CD4-positive, alpha-beta T cell treated with Interleukin-6 for 4 hours (primary cell): Measurements from ENCODE around the gene TMEM255A.

Experiments
- DNase-seq: peaks from one replicate; pipeline ENCODE4 v3.0.0-alpha.2; 2020; ENCODE audit warnings: mixed read lengths

The TMEM255A gene

GRCh38 chrX:120306630-120307029, 4.6 kb downstream of the TMEM255A start:
- DNase-seq: no peak

GRCh38 chrX:120305531-120306141, 5.6 kb downstream of the TMEM255A start:
- no peak for DNase-seq

DNA sequence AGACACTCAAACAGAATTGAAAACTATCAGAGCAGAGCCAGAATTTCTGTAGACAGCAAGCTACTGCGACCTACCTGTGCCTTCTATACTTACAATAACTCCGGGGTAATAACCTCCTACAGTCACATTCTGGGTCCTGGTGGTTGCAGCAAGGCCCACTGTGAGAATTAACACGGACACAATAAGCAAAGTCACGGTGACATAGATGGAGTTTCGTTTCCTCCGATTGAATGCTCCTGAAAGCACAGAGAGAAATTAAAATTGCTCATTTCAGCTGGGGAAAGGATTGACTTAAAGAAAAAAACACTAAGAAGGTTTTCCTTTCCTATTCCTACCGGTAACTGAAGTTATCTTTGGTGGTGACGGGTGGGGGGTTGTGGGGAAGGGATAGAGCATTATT, 7.0 kb downstream of the TMEM255A start:
- no peak for DNase-seq

DNA sequence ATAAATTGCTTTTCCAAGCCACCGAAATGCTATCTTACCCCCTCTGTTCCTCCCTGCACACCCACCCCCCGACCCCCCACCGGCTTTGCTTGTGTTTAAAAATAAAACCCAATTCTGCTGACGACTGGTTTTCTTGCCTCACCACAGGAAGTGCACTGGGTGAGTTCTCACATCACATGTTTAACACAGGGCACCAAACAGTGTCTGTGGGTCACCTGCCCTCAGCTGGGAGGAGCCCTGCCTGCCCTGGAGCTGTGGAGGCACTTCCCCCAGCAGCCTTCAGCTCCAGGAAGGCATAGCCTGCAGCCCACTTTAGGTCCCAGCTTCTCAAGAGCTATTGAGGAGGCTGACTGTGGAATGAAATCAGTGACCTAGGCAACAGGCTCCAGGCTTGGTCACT, 8.8 kb downstream of the TMEM255A start:
- DNase-seq: peak; percentile 47

- no peak for DNase-seq
Measured at GRCh38 chrX:120301960-120302359, 9.3 kb downstream of the TMEM255A start.

- DNase-seq: no peak
Measured at GRCh38 chrX:120301497-120301896, 9.8 kb downstream of the TMEM255A start.

GRCh38 chrX:120299928-120300327, 11.3 kb downstream of the TMEM255A start:
- DNase-seq: no peak

DNA sequence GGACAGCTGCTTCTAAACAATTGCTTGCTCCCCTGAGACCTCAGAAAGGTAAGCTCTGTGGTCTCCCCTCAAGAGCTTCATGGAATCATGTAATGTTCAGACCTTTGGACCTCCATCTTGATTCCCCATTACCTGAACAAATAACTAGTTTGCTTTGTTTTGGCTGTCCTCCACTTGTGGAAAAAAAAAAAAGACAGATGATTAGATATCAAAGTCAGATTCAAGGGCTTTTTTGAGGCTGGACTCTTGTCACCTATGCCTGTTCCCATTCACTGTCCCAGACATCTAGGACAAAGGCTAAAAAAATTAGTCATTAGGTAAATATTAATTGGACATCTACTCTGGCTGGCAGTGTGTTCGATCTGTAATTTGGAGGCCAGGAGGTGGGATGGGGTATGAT, 13.3 kb downstream of the TMEM255A start:
- DNase-seq: no peak

- no peak for DNase-seq
Measured at GRCh38 chrX:120294651-120295050, 16.6 kb downstream of the TMEM255A start.

DNA sequence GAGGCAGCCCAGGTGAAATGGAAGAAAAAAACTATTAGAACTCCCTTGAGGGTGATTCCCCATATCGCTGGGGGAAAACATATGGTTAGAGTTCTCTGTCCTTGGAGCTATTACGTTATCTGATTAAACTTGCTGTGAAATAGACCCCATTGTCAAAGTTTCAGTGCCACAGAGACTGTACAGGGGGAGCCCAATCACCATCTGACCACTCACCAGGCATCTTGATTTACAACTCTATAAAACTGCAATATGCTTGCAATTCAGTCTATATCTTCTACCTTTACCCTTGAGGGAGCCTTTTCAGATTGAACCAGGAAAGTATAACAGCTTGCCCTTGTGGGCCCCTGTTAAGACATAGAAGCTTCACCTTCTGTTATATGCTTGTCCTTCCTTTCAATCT, 18.2 kb downstream of the TMEM255A start:
- no peak for DNase-seq

DNA sequence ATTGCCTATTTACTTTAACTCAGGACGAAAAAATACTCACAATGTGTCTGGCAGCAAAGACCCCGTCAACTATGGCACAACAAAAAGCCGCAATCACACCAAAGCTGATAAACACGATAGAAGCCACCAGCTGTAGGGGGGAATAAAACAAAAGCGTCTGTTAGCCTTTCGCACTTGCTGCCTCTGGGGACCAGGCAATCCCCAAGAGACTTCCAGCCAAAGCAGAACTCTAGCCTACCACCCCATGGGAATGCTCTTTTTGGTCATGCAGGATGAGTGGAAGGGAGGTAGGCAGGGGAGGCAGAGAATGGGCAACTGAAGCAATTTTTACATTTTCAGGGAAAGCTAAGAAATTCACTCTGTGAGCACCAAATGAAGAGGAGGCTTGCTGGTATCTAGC, 20.1 kb downstream of the TMEM255A start:
- DNase-seq: no peak

DNA sequence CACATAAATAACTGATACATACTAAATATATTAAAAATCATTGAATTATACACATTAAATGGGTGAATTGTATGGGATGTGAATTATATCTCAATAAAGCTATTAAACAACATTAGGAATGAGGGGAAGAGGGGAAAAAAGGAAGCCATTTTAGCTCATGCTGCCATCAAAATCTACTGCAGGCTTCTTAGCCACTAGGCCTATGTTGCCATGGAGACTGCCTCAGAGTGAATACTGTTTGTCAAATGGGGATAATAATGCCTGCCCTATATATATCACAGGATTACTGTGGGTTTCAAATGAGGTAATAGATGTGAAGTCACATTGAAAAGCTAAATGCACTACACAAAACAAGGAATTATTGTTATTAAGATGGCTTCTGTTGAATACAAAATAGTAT, 21.2 kb downstream of the TMEM255A start:
- no peak for DNase-seq

DNA sequence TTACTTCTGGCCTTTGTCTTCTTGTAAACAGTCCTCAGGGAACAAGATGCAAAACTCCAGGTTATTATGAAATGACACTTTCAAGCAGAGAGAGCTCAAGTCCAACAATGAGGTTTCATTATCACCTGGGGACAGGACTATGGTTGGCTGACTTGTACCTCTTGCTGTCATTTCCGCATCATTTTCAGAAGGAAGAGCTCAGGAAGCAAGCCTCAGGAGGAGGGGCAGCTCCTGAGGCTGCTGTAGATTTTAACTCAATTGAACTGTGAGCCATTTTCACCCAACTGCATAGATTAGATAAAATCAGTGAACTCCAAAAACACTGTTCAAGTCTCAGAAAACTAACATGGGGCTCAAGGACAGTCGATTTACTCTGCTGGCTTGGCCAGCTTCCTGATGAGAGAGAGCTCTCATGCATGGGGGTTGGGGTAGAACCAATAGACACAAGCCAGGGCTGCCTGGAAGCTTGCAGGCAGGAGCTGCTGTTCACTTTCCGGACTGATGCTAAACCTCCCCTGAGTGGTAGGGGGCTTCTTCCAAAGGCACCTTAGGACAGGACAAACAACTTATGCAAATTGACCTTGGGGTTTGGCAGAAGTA, 23.6 kb downstream of the TMEM255A start:
- no peak for DNase-seq

DNA sequence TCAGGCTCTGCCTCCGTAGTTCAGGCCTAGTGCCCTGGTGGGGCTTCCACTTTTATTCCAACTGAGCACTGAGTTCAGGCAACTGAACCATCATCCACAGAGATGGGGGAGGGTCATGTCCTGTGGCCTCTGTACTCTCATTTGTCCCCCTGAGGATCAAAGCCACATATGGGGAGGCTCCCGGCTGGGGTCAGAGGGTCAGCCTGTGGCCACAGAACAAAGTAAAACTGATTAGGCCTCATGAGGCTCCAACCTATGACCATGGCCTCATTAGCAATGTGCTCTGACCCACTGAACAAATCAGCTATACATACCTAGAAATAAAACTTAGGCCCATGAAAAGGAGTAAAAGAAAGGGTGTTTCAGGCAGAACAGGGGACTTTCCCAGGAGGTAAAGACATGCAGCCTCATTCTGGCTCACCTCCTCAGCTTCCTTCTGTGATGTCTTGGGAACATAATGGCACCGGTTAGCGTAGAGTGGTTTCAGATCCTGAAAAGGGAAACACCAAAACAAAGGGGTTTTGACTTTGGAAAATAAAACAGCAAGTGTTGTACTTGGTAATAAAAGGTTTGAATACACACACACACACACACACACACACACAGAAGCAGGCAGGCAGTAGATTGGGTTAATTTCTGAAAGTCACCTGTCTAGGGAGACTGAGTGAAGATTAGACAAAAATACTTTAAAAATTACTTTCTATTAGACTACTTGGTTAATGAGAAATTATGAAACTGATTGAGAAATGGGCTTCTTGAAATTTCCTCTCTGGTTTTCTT, 24.3 kb downstream of the TMEM255A start:
- no peak for DNase-seq

GRCh38 chrX:120282697-120283096, 28.6 kb downstream of the TMEM255A start:
- no peak for DNase-seq

DNA sequence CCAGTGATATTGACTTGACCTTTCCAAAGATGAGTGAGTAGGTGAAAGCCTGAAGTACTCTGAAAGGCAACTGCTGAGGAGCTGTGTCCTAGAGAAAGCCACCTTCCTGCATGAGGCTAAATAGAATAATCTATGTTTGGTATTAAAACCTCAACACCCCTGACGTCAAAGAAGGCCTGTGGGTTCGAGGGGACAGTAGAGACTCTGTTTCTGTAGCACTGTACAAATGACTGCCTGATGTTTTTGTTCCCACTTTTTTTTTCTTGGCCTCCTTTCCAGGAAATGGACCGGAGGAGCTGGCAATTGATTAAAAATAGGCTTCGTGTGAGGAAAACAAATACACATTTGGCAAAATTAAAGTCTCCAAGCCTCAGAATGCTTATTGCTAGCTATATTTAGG, 29.5 kb downstream of the TMEM255A start:
- DNase-seq: no peak

DNA sequence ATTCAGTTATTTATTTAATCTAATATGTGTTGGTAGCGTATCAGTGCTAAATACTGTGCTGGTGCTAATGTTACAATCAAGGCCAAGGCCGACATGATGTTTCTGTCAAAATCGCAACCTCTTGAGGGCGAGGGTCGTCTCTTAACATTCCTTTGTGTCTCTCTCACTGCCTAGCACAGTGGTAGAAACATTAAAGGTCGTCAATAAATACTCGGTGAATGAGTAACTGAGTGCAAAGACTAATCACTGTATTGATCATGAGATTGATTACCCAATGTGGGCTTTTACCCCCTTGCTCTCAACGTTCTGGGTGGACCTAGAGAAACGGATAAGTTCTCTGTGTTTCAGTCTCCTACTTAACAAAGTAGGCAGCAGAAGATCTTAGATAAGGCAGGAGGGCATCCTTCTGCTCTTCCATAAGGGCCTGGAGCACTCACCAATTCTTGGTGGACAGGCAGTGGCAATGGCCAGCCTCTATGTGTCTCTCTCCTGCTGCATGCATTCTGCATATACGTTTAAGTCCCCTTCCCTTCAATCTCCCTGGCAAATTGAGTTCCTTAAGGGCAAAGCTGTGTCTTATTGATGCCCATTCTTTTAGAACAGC, 30.1 kb downstream of the TMEM255A start:
- DNase-seq: no peak

- DNase-seq: no peak
Measured at GRCh38 chrX:120274958-120275357, 36.3 kb downstream of the TMEM255A start.

- DNase-seq: no peak
Measured at GRCh38 chrX:120274145-120274544, 37.1 kb downstream of the TMEM255A start.

- DNase-seq: no peak
Measured at GRCh38 chrX:120271218-120271617, 40.0 kb downstream of the TMEM255A start.

DNA sequence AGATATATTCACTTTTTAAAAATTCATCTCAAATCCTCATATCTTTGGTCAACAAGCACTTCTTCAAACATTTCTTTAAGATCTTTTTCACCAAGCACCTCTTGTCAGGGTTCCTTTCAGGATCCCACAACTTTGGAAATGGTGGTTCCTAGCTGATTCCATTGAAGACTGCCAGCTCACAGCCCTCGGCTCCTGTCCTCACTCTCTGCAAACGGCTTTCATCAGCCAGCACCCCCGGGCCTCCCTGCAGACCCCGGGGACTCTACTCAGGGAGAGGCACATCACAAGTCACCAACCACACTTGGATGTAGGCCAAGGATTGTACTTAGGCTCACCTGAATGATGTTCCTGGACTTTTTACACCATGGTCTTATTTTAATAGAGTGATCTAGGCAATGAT, 40.7 kb downstream of the TMEM255A start:
- no peak for DNase-seq

DNA sequence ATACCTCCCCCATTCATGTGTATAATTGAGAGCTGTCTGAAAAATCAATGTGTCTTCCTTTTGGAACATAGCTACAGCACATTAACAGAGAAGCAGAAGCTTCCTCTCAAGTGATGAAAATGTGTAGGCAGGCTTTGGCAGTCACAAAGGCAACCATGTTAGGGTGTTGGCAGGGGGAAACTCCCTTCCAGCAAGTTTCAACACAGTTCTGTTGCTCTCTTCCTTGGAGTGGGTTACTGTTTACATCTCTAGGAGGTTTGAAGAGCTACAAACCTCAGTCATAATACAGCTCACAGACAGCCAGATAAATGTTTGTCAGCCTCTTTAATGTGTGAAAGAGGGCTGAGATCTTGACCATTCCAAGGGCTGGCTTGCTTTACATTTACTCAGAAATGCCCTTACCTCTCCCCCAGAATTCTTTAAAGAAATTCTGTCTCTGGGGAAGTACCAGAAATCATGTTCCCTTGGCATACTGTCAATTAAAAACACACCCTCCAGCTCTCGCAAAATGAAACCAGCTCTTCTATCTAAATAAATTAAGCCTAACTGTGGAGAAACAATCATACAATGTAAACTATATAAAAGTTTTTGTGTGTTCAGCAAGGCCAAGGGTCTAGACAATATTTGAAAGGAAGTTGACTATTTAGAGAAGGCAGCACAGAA, 41.8 kb downstream of the TMEM255A start:
- no peak for DNase-seq

- no peak for DNase-seq
Measured at GRCh38 chrX:120264341-120264740, 46.9 kb downstream of the TMEM255A start.
